GM19023 (cell line): ENCODE data around the gene ALDOA.
"Not testable (repeated sequence)": the region's sequence is repeated elsewhere in the genome, so short reads cannot be mapped to it uniquely, and the experiment has no call there.

ENCODE experiments used
- ATAC-seq: cut with Tn5 transposase; IDR thresholded peaks from one replicate; pipeline ENCODE4 v1.9.1; 2021; ENCODE audit warnings: mild to moderate bottlenecking, moderate library complexity; ENCODE audit not compliant: unreplicated experiment

ALDOA gene

DNA sequence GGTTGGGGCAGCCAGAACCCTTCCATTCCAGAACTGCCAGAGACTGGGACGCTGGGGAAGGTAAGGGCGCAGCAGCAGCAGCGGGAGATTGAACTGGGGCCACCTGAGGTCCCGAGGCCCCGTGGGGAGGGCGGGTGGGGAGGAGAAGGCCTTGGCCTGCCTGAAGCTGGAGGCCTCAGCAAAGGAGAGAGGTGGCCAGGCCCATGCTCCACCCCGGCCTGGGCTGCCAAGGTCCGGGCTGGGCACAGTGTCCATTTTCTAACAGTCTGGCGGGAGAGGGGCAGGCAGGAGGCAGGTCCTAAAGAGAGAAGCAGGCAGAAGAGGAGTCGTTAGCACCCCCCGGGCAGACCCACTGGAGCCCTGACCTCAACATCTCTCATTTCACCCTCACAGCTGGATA is 48.9 kb downstream of the ALDOA start:
- no peak for ATAC-seq

DNA sequence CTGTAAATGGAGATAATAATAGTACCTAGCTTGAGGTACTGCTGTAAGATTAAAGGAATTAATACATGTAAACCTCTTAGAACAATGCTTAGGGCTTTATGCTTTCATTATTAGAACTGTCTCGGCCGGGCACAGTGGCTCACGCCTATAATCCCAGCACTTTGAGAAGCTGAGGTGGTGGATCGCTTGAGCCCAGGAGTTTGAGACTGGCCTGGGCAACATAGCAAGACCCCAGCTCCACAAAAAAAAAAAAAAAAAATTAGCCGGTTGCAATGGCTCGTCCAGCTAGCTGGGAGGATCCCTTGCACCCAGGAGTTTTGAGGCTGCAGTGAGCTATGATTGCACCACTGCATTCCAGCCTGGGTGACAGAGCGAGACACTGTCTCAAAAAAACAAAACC is 49.3 kb downstream of the ALDOA start:
- not testable (repeated sequence) for ATAC-seq

GRCh38 chr16:30115238-30115637 is 49.7 kb downstream of the ALDOA start:
- no peak for ATAC-seq

GRCh38 chr16:30116291-30117207 is 51.0 kb downstream of the ALDOA start:
- no peak for ATAC-seq

DNA sequence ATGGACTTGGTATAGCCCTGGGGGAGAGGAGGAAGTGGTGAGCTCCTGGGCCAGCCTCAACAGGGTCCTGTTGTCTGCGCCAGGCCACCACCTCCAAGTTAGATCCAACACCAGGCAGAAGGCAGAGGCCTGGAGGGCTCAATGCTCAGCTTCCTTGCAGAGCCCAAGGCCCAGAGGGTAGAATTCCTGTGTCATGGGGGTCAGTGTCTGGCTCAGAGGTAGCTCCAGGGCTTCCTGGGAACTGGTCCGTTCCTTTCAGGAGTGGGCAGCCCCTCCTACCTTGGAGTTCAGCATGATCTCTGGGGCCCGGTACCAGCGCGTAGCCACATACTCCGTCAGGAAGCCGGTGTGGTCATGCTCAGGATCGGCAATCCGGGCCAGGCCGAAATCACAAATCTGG is 52.2 kb downstream of the ALDOA start:
- ATAC-seq = no peak

GRCh38 chr16:30119428-30119827 is 53.9 kb downstream of the ALDOA start:
- ATAC-seq = no peak
